ENCODE measurements around the gene ZNF683. TPM values are rescaled to one million over a fixed set of nuclear protein-coding genes. Genes with fewer than 3 reads are reported as not detected.

ZNF683 gene
- total and polyA plus RNA-seq, 4 donors: 0.24 to 0.87 (median 0.65) TPM; not detected in 1

GRCh38 chr1:26323382-26323781, 49.2 kb downstream of the ZNF683 start:
- ATAC-seq (ENCODE audit: low FRiP score): no peak
- Histone ChIP-seq H3K9me3 (ENCODE audit: control insufficient read depth, low read length) (no peaks in the 10 kb centered on the region), H3K27me3 (ENCODE audit: control insufficient read depth in 1 of 2, insufficient read depth in 2 of 2, low read length in 1 of 2) (no peaks in the 10 kb centered on the region), H3K27ac (ENCODE audit: low read depth in 1 of 2, low read length in 2 of 2) (no peak overlapping the region), H3K4me3 (ENCODE audit: low read length in 2 of 2) (no peak overlapping the region), H3K36me3 (ENCODE audit: control insufficient read depth in 1 of 2, insufficient read depth in 2 of 2, low read length in 1 of 2) (no peaks in the 10 kb centered on the region), H3K4me1 (ENCODE audit: control insufficient read depth in 1 of 2, insufficient read depth in 2 of 2, low read length in 2 of 2) (no peaks in the 10 kb centered on the region)
- no peak for DNase-seq
- intact Hi-C loops (cut with DNase I): loop anchor here in 1 of 2 donors (5.0 kb wide), 1 partner anchor 216 kb away; no protein-coding TSS in a partner anchor
- WGBS, 2 donors: 92 to 93% methylated on average over 2 of the region's 2 CpGs

GRCh38 chr1:26322042-26322331, 50.6 kb downstream of the ZNF683 start:
- Histone ChIP-seq H3K36me3 (ENCODE audit: control insufficient read depth in 1 of 2, insufficient read depth in 2 of 2, low read length in 1 of 2) (no peaks in the 10 kb centered on the region), H3K27me3 (ENCODE audit: control insufficient read depth in 1 of 2, insufficient read depth in 2 of 2, low read length in 1 of 2) (no peaks in the 10 kb centered on the region), H3K4me1 (ENCODE audit: control insufficient read depth in 1 of 2, insufficient read depth in 2 of 2, low read length in 2 of 2) (no peaks in the 10 kb centered on the region), H3K9me3 (ENCODE audit: control insufficient read depth, low read length) (no peaks in the 10 kb centered on the region), H3K4me3 (ENCODE audit: low read length in 2 of 2) (no peak overlapping the region), H3K27ac (ENCODE audit: low read depth in 1 of 2, low read length in 2 of 2) (no peak overlapping the region)
- no peak for ATAC-seq (ENCODE audit: low FRiP score)
- WGBS, 2 donors: 69 to 75% methylated on average over 10 of the region's 10 CpGs
- intact Hi-C loops (cut with DNase I): loop anchor here (1.0 to 5.0 kb wide), 2 partner anchors 47 to 215 kb away; no protein-coding TSS in a partner anchor
- no peak for DNase-seq

GRCh38 chr1:26321315-26322041, 51.1 kb downstream of the ZNF683 start:
- Histone ChIP-seq H3K4me3 (ENCODE audit: low read length in 2 of 2) (no peak overlapping the region), H3K9me3 (ENCODE audit: control insufficient read depth, low read length) (no peaks in the 10 kb centered on the region), H3K4me1 (ENCODE audit: control insufficient read depth in 1 of 2, insufficient read depth in 2 of 2, low read length in 2 of 2) (no peaks in the 10 kb centered on the region), H3K36me3 (ENCODE audit: control insufficient read depth in 1 of 2, insufficient read depth in 2 of 2, low read length in 1 of 2) (no peaks in the 10 kb centered on the region), H3K27ac (ENCODE audit: low read depth in 1 of 2, low read length in 2 of 2) (no peak overlapping the region), H3K27me3 (ENCODE audit: control insufficient read depth in 1 of 2, insufficient read depth in 2 of 2, low read length in 1 of 2) (no peaks in the 10 kb centered on the region)
- 11 to 18% methylated on average over 16 of the region's 16 CpGs for WGBS, 2 donors
- ATAC-seq (ENCODE audit: low FRiP score) (peak; percentile 92), DNase-seq (peak; percentile 95 to 97)
- intact Hi-C loops (cut with DNase I): loop anchor here (1.0 to 5.0 kb wide), 3 partner anchors 46 to 214 kb away; partner anchors contain the start of genes C1orf232 (in 1 of the 2) and ZNF593 (in 1 of the 2)

GRCh38 chr1:26320896-26321295, 51.7 kb downstream of the ZNF683 start:
- H3K9me3 ChIP-seq (ENCODE audit: control insufficient read depth, low read length): no peaks in the 10 kb centered on the region
- intact Hi-C loops (cut with DNase I): loop anchor here in 1 of 2 donors (1.0 to 5.0 kb wide), 3 partner anchors 46 to 214 kb away; partner anchors contain the start of genes C1orf232 and ZNF593
- H3K4me1 ChIP-seq (ENCODE audit: control insufficient read depth in 1 of 2, insufficient read depth in 2 of 2, low read length in 2 of 2): no peaks in the 10 kb centered on the region
- peak; percentile 16 for ATAC-seq (ENCODE audit: low FRiP score)
- H3K27me3 ChIP-seq (ENCODE audit: control insufficient read depth in 1 of 2, insufficient read depth in 2 of 2, low read length in 1 of 2): no peaks in the 10 kb centered on the region
- WGBS, 2 donors: 69 to 70% methylated on average over 2 of the region's 2 CpGs
- no peak overlapping the region for H3K27ac ChIP-seq (ENCODE audit: low read depth in 1 of 2, low read length in 2 of 2)
- H3K4me3 ChIP-seq (ENCODE audit: low read length in 2 of 2): no peak overlapping the region
- no peaks in the 10 kb centered on the region for H3K36me3 ChIP-seq (ENCODE audit: control insufficient read depth in 1 of 2, insufficient read depth in 2 of 2, low read length in 1 of 2)
- DNase-seq: no peak

GRCh38 chr1:26318338-26319064, 54.0 kb downstream of the ZNF683 start:
- Histone ChIP-seq H3K27ac (ENCODE audit: low read depth in 1 of 2, low read length in 2 of 2) (no peak overlapping the region), H3K9me3 (ENCODE audit: control insufficient read depth, low read length) (no peaks in the 10 kb centered on the region), H3K27me3 (ENCODE audit: control insufficient read depth in 1 of 2, insufficient read depth in 2 of 2, low read length in 1 of 2) (no peaks in the 10 kb centered on the region), H3K4me1 (ENCODE audit: control insufficient read depth in 1 of 2, insufficient read depth in 2 of 2, low read length in 2 of 2) (no peaks in the 10 kb centered on the region), H3K4me3 (ENCODE audit: low read length in 2 of 2) (no peak overlapping the region), H3K36me3 (ENCODE audit: control insufficient read depth in 1 of 2, insufficient read depth in 2 of 2, low read length in 1 of 2) (no peaks in the 10 kb centered on the region)
- 85 to 92% methylated on average over 9 of the region's 9 CpGs for WGBS, 2 donors
- DNase-seq: peak in 1 of 2 donors; percentile 73
- no peak for ATAC-seq (ENCODE audit: low FRiP score)
- intact Hi-C loops (cut with DNase I): no loop called here

GRCh38 chr1:26317612-26318337, 54.8 kb downstream of the ZNF683 start, which contains the start of gene CD52:
Gene CD52 (plus strand): TSS chr1:26317958. CDS start chr1:26318018, 60 bp downstream.
- no peak for DNase-seq
- H3K27ac ChIP-seq (ENCODE audit: low read depth in 1 of 2, low read length in 2 of 2): no peak within 1 kb of the TSS
- ATAC-seq (ENCODE audit: low FRiP score): no peak
- no peaks in the 10 kb centered on the region for H3K4me1 ChIP-seq (ENCODE audit: control insufficient read depth in 1 of 2, insufficient read depth in 2 of 2, low read length in 2 of 2)
- intact Hi-C loops (cut with DNase I): no loop called here
- no peak within 1 kb of the TSS for H3K4me3 ChIP-seq (ENCODE audit: low read length in 2 of 2)
- no peaks in the 10 kb centered on the region for H3K36me3 ChIP-seq (ENCODE audit: control insufficient read depth in 1 of 2, insufficient read depth in 2 of 2, low read length in 1 of 2)
- no peaks in the 10 kb centered on the region for H3K27me3 ChIP-seq (ENCODE audit: control insufficient read depth in 1 of 2, insufficient read depth in 2 of 2, low read length in 1 of 2)
- WGBS, 2 donors: 79 to 82% methylated on average over 12 of the region's 12 CpGs
- H3K9me3 ChIP-seq (ENCODE audit: control insufficient read depth, low read length): no peaks in the 10 kb centered on the region

GRCh38 chr1:26317146-26317545, 55.4 kb downstream of the ZNF683 start:
- Histone ChIP-seq H3K27ac (ENCODE audit: low read depth in 1 of 2, low read length in 2 of 2) (no peak overlapping the region), H3K27me3 (ENCODE audit: control insufficient read depth in 1 of 2, insufficient read depth in 2 of 2, low read length in 1 of 2) (no peaks in the 10 kb centered on the region), H3K9me3 (ENCODE audit: control insufficient read depth, low read length) (no peaks in the 10 kb centered on the region), H3K4me1 (ENCODE audit: control insufficient read depth in 1 of 2, insufficient read depth in 2 of 2, low read length in 2 of 2) (no peaks in the 10 kb centered on the region), H3K36me3 (ENCODE audit: control insufficient read depth in 1 of 2, insufficient read depth in 2 of 2, low read length in 1 of 2) (no peaks in the 10 kb centered on the region), H3K4me3 (ENCODE audit: low read length in 2 of 2) (no peak overlapping the region)
- intact Hi-C loops (cut with DNase I): no loop called here
- DNase-seq (no peak), ATAC-seq (ENCODE audit: low FRiP score) (no peak)
- WGBS, 2 donors: 94 to 100% methylated on average over 2 of the region's 2 CpGs

- Histone ChIP-seq H3K36me3 (ENCODE audit: control insufficient read depth in 1 of 2, insufficient read depth in 2 of 2, low read length in 1 of 2) (no peaks in the 10 kb centered on the region), H3K9me3 (ENCODE audit: control insufficient read depth, low read length) (no peaks in the 10 kb centered on the region), H3K4me1 (ENCODE audit: control insufficient read depth in 1 of 2, insufficient read depth in 2 of 2, low read length in 2 of 2) (no peaks in the 10 kb centered on the region), H3K4me3 (ENCODE audit: low read length in 2 of 2) (no peak overlapping the region), H3K27me3 (ENCODE audit: control insufficient read depth in 1 of 2, insufficient read depth in 2 of 2, low read length in 1 of 2) (no peaks in the 10 kb centered on the region), H3K27ac (ENCODE audit: low read depth in 1 of 2, low read length in 2 of 2) (no peak overlapping the region)
- intact Hi-C loops (cut with DNase I): no loop called here
- 85 to 90% methylated on average over 7 to 8 of the region's 8 CpGs for WGBS, 2 donors
- ATAC-seq (ENCODE audit: low FRiP score) (no peak), DNase-seq (no peak)
Measured at GRCh38 chr1:26315874-26316850, 56.4 kb downstream of the ZNF683 start.

All from aorta (tissue), 5 donors.